ENCODE measurements around the gene SACM1L.

SACM1L gene

GRCh38 chr3:45771831-45772230 lies 82.6 kb downstream of the SACM1L start:
- Histone ChIP-seq H3K4me3 (ENCODE audit: low read length) (no peak overlapping the region), H3K36me3 (ENCODE audit: control insufficient read depth, insufficient read depth, low read length) (no peaks in the 10 kb centered on the region), H3K27me3 (ENCODE audit: control insufficient read depth, insufficient read depth, low read length) (no peaks in the 10 kb centered on the region), H3K9ac (ENCODE audit: low read length) (no peak overlapping the region), H3K27ac (ENCODE audit: low read depth, low read length) (no peak overlapping the region), H3K4me1 (ENCODE audit: control insufficient read depth, insufficient read depth, low read length) (no peaks in the 10 kb centered on the region)

- no peak overlapping the region for H3K27ac ChIP-seq (ENCODE audit: low read depth, low read length)
- no peaks in the 10 kb centered on the region for H3K27me3 ChIP-seq (ENCODE audit: control insufficient read depth, insufficient read depth, low read length)
- no peaks in the 10 kb centered on the region for H3K4me1 ChIP-seq (ENCODE audit: control insufficient read depth, insufficient read depth, low read length)
- H3K9ac ChIP-seq (ENCODE audit: low read length): no peak overlapping the region
- no peaks in the 10 kb centered on the region for H3K36me3 ChIP-seq (ENCODE audit: control insufficient read depth, insufficient read depth, low read length)
- H3K4me3 ChIP-seq (ENCODE audit: low read length): no peak overlapping the region
These were observed 83.3 kb downstream of the SACM1L start for GRCh38 chr3:45772341-45773035.

- no peak overlapping the region for H3K27ac ChIP-seq (ENCODE audit: low read depth, low read length)
- no peaks in the 10 kb centered on the region for H3K4me1 ChIP-seq (ENCODE audit: control insufficient read depth, insufficient read depth, low read length)
These were observed 83.9 kb downstream of the SACM1L start for GRCh38 chr3:45773072-45773471.

GRCh38 chr3:45773714-45774449 lies 84.7 kb downstream of the SACM1L start:
- Histone ChIP-seq H3K27ac (ENCODE audit: low read depth, low read length) (no peak overlapping the region), H3K27me3 (ENCODE audit: control insufficient read depth, insufficient read depth, low read length) (no peaks in the 10 kb centered on the region), H3K36me3 (ENCODE audit: control insufficient read depth, insufficient read depth, low read length) (no peaks in the 10 kb centered on the region), H3K9ac (ENCODE audit: low read length) (no peak overlapping the region), H3K4me1 (ENCODE audit: control insufficient read depth, insufficient read depth, low read length) (no peaks in the 10 kb centered on the region), H3K4me3 (ENCODE audit: low read length) (no peak overlapping the region)

More at GRCh38 chr3:45773072-45773471, 83.9 kb downstream of the SACM1L start:
- Histone ChIP-seq H3K4me3 (ENCODE audit: low read length) (no peak overlapping the region), H3K36me3 (ENCODE audit: control insufficient read depth, insufficient read depth, low read length) (no peaks in the 10 kb centered on the region), H3K9ac (ENCODE audit: low read length) (no peak overlapping the region), H3K27me3 (ENCODE audit: control insufficient read depth, insufficient read depth, low read length) (no peaks in the 10 kb centered on the region)

- Histone ChIP-seq H3K27ac (ENCODE audit: low read depth, low read length) (no peak overlapping the region), H3K4me3 (ENCODE audit: low read length) (no peak overlapping the region), H3K27me3 (ENCODE audit: control insufficient read depth, insufficient read depth, low read length) (no peaks in the 10 kb centered on the region), H3K36me3 (ENCODE audit: control insufficient read depth, insufficient read depth, low read length) (no peaks in the 10 kb centered on the region), H3K4me1 (ENCODE audit: control insufficient read depth, insufficient read depth, low read length) (no peaks in the 10 kb centered on the region), H3K9ac (ENCODE audit: low read length) (no peak overlapping the region)
These were observed 85.7 kb downstream of the SACM1L start for GRCh38 chr3:45774581-45775521.

GRCh38 chr3:45775571-45776300 lies 86.5 kb downstream of the SACM1L start:
- no peak overlapping the region for H3K27ac ChIP-seq (ENCODE audit: low read depth, low read length)
- no peaks in the 10 kb centered on the region for H3K4me1 ChIP-seq (ENCODE audit: control insufficient read depth, insufficient read depth, low read length)
- no peaks in the 10 kb centered on the region for H3K36me3 ChIP-seq (ENCODE audit: control insufficient read depth, insufficient read depth, low read length)
- no peaks in the 10 kb centered on the region for H3K27me3 ChIP-seq (ENCODE audit: control insufficient read depth, insufficient read depth, low read length)
- no peak overlapping the region for H3K4me3 ChIP-seq (ENCODE audit: low read length)
- no peak overlapping the region for H3K9ac ChIP-seq (ENCODE audit: low read length)

GRCh38 chr3:45776301-45776595 lies 87.1 kb downstream of the SACM1L start:
- no peaks in the 10 kb centered on the region for H3K36me3 ChIP-seq (ENCODE audit: control insufficient read depth, insufficient read depth, low read length)
- H3K27me3 ChIP-seq (ENCODE audit: control insufficient read depth, insufficient read depth, low read length): no peaks in the 10 kb centered on the region
- no peak overlapping the region for H3K9ac ChIP-seq (ENCODE audit: low read length)
- H3K4me1 ChIP-seq (ENCODE audit: control insufficient read depth, insufficient read depth, low read length): no peaks in the 10 kb centered on the region
- H3K27ac ChIP-seq (ENCODE audit: low read depth, low read length): no peak overlapping the region
- no peak overlapping the region for H3K4me3 ChIP-seq (ENCODE audit: low read length)

GRCh38 chr3:45776611-45777010 lies 87.4 kb downstream of the SACM1L start:
- H3K36me3 ChIP-seq (ENCODE audit: control insufficient read depth, insufficient read depth, low read length): no peaks in the 10 kb centered on the region
- H3K9ac ChIP-seq (ENCODE audit: low read length): no peak overlapping the region
- no peaks in the 10 kb centered on the region for H3K27me3 ChIP-seq (ENCODE audit: control insufficient read depth, insufficient read depth, low read length)
- no peak overlapping the region for H3K27ac ChIP-seq (ENCODE audit: low read depth, low read length)
- no peaks in the 10 kb centered on the region for H3K4me1 ChIP-seq (ENCODE audit: control insufficient read depth, insufficient read depth, low read length)
- no peak overlapping the region for H3K4me3 ChIP-seq (ENCODE audit: low read length)

GRCh38 chr3:45777111-45777745 lies 88.0 kb downstream of the SACM1L start:
- no peak overlapping the region for H3K27ac ChIP-seq (ENCODE audit: low read depth, low read length)
- no peaks in the 10 kb centered on the region for H3K27me3 ChIP-seq (ENCODE audit: control insufficient read depth, insufficient read depth, low read length)
- no peak overlapping the region for H3K4me3 ChIP-seq (ENCODE audit: low read length)
- no peak overlapping the region for H3K9ac ChIP-seq (ENCODE audit: low read length)
- H3K36me3 ChIP-seq (ENCODE audit: control insufficient read depth, insufficient read depth, low read length): no peaks in the 10 kb centered on the region
- H3K4me1 ChIP-seq (ENCODE audit: control insufficient read depth, insufficient read depth, low read length): no peaks in the 10 kb centered on the region

GRCh38 chr3:45777746-45778386 lies 88.7 kb downstream of the SACM1L start:
- Histone ChIP-seq H3K27me3 (ENCODE audit: control insufficient read depth, insufficient read depth, low read length) (no peaks in the 10 kb centered on the region), H3K36me3 (ENCODE audit: control insufficient read depth, insufficient read depth, low read length) (no peaks in the 10 kb centered on the region), H3K9ac (ENCODE audit: low read length) (no peak overlapping the region), H3K27ac (ENCODE audit: low read depth, low read length) (no peak overlapping the region), H3K4me3 (ENCODE audit: low read length) (no peak overlapping the region), H3K4me1 (ENCODE audit: control insufficient read depth, insufficient read depth, low read length) (no peaks in the 10 kb centered on the region)

- Histone ChIP-seq H3K27ac (ENCODE audit: low read depth, low read length) (no peak overlapping the region), H3K27me3 (ENCODE audit: control insufficient read depth, insufficient read depth, low read length) (no peaks in the 10 kb centered on the region), H3K36me3 (ENCODE audit: control insufficient read depth, insufficient read depth, low read length) (no peaks in the 10 kb centered on the region), H3K9ac (ENCODE audit: low read length) (no peak overlapping the region), H3K4me1 (ENCODE audit: control insufficient read depth, insufficient read depth, low read length) (no peaks in the 10 kb centered on the region), H3K4me3 (ENCODE audit: low read length) (no peak overlapping the region)
These were observed 89.6 kb downstream of the SACM1L start for GRCh38 chr3:45778761-45779201.
